ENCODE measurements around the gene RNF141. TPM values are rescaled to one million over a fixed set of nuclear protein-coding genes. Genes with fewer than 3 reads are reported as not detected.

The RNF141 gene
- total RNA-seq, 1 donor from 2014 or later: 16.9 TPM

DNA sequence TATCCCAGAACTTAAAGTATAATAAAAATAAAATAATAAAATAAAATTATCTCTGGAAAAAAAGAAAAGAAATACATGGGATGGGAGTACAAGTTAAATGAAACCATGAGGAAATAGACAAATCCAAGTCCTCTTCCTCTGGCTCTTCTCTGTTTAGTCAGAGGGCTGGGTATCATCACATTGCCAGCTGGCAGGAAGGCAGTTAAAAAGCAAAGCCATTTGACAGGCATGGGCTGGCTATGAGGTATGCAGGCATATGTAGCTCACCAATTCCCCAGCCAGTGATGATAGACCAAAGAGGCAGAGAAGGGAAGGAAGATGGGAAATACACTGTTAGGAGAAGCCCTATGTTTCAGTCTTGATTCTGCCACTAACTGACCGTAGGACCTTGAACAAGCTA, 21.0 kb upstream of the RNF141 start:
- DNase-seq (ENCODE audit: low spot score) (no peak), ATAC-seq (no peak)

DNA sequence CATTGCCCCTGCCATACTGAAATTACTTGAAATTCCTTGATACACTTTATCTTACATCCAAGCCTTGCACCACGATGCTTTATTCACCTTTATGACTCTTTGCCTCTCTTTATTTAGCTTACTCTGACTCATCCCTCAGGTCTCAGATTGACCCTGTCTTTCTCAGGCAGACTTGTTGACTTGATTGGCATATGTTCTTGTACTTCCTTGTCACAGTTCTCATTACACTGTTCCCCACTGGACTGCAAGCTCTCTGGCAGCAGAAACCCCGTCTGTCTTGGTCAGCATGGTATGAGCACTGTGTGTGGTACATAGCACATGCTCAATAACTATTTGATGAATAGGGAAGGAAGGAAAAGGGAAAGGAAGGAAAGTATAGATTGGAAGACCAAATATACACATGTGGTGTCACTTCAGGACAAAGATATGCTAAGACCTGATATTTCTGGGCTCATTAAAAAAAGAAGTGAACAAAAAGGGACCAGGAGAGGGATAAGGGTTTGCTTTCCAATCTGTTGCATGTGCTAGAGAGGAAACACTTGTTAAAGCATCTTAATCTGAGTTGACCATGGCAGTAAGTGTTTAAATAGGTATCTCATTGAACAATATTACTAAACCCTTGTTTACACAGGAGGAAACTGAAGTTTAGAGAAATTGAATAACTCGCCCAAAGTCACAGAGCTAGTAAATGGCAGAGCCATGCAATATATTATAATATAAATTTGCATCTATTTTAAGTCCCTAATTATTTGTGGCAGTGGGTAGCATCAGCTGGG, 20.2 kb upstream of the RNF141 start:
- no peak for ATAC-seq

DNA sequence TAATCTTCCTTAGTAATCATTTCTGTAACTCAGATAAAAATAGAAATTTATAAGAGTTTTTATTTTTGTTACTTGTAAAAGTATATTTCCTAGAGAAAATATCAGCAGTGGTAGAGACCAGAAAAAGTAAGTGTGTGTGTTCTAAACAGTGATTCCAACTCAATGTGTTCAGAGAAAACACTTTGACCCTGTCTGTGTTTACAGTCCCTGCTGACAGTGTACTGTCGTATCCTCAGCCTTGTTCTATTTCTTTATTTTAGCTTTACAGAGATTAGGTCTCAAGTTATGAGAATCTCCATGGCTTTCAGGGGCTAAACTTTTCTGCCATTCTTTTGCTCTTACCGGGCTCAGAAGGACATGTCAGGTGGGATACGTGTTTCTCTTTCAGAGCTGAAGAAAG, 17.3 kb upstream of the RNF141 start:
- ATAC-seq: peak; percentile 91
- DNase-seq (ENCODE audit: low spot score): no peak

More for the DNA sequence above, 20.2 kb upstream of the RNF141 start:
- no peak for DNase-seq (ENCODE audit: low spot score)

DNA sequence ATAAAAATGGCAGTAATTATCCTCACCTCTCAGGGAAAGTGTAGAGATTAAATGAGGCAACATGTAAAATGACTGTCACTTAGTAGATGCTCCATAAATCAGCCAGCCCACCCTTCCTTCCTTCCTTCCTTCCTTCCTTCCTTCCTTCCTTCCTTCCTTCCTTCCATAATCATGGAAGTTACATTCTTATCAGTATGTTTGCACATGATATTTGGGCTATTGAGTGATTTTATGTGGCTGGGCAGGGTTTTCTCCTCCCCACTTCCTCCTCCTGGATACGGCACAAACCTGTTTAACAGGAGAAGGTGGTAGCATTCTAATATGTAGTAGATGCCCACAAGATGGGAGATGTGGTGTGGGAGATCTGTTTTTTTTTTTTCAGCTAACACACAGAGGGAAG, 15.6 kb upstream of the RNF141 start:
- no peak for ATAC-seq
- DNase-seq (ENCODE audit: low spot score): no peak

DNA sequence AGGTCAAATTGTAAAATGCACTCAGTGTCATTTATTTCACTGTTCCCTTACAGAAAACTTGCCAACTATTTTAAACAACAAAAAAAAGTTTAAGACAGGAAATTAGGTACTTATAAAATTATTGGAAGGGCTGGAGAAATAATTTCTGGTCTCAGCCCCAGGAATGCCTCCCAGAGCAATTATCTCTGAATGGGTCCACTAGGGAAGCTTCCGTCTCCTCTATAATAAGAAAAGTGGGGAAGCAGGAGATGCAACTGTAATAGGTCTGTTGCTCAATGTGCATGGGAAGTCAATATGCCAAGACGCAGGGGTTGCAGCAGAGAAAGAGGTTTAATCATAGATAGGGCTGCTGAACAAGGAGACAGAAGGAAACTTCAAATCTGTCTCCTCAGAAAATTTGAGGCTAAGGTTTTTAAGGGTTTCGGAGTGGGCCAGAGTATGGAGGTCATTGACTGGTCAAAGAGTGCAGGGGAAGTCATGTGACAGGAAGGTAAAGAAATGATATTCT, 10.9 kb upstream of the RNF141 start:
- ATAC-seq: no peak
- no peak for DNase-seq (ENCODE audit: low spot score)

DNA sequence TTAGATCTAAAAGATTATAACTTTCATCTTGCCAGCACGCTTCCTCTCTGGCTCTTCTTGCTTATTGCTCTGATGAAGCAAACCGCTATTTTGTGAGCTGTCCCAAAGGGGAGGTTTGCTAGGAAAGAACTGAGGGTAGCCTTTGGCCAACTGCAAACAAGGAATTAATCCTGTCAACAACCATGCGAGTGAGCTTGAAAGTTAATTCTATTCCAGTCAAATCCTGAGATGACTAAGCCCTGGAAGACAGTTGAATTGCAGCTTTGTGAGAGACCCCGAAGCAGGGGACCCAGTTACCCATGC, 10.3 kb upstream of the RNF141 start:
- no peak for DNase-seq (ENCODE audit: low spot score)

DNA sequence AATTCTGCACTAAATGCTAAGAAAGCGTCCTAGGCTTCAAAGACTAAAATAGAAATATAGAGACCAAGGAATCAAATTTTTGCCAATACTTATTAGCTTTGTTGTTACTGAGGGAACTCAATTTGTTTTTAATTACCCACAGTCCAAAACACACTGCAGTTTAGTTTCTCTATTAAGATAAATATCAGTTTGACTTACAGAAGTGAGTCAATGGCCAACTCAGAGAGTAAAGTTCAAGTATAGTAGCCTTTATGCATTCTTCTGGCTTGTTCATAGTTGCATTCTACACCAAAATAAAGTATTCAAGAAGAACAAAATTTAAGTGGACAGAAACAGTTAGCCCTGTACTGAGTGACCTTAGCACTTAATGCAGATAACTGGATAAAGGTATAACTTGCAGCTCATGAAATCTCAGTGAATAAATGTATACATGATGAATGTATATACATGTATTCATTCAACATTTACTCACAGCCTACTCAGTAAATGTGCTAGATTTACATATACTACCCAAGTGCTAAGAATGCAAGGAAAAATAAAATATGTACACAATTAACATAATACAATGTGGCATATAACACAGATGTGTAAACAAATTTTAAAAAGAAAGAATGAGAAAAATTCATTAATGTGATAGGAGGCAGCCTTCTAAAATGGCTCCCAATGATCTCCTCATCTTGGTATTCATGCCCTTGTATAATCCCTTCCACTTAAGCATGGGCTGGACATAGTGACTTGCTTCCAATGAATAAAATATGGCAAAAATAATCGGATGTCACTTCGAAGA, 9.7 kb upstream of the RNF141 start:
- DNase-seq (ENCODE audit: low spot score): no peak
- ATAC-seq: no peak

More for the DNA sequence above, 10.3 kb upstream of the RNF141 start:
- ATAC-seq: no peak

DNA sequence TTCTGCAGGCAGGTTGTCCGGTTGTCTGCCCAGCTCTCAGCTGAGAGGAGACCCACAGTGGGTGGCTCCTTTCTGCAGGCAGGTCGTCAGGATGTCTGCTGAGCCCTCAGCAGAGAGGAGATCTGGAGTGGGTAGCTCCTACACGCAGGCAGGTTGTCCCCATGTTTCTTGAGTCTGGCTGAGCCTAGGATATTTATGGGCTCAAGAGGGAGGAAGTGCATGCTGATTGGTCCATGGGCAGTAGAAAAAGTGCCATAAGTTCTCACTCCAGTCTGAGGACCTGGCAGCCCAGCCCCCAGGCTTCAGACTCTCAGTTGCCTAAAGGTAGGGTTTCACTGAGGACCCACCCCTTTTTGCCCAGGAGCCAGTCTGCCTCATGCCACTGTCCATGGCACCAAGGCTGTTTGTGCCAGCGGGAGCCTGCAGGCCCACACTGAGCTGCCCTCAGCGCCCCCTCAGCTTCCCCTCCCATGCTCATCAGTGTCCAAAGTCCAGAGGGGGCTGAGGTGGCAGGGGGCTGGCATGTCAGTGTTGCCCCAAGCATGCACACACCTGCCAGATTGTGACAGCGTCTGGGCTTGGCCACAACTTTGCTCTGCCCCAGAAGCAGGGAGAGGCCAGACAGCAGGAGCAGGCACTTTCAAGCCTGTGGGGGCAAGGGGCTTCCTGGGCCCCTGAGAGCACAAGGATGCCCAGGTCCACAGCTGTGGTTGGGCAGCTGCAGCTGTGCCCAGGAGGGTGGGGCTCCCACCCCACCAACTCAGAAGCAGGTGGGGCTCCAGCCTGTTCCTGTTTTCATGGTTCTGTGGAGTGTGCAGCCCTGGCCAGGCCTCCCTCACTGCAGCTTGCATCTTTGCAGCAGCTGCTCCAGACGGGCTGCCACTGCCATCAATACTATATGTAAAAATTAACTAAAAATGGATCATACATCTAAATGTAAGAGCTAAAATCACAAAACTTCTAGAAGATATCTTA, 3.8 kb upstream of the RNF141 start:
- ATAC-seq: no peak
- DNase-seq (ENCODE audit: low spot score): no peak

DNA sequence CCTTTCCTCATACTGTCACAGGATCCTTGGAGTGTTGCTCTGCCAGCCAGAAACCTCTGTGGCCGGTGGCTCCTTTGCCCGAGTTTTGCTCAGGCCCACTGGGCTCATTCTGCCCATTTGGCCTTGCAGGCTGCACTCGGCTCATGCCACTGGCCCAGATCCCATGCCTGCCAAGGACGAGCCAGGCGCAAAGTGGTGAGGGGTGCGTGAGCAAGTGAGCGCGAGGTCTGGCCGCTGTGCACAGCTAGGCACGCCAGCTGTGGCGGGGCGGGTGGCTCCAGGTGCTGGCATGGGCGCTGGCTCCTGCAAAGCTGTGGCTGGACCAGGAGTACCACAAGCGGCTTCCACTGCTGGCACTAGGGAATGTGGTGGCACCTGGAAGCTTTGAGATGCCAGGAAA, 2.8 kb upstream of the RNF141 start:
- no peak for DNase-seq (ENCODE audit: low spot score)
- ATAC-seq: no peak

DNA sequence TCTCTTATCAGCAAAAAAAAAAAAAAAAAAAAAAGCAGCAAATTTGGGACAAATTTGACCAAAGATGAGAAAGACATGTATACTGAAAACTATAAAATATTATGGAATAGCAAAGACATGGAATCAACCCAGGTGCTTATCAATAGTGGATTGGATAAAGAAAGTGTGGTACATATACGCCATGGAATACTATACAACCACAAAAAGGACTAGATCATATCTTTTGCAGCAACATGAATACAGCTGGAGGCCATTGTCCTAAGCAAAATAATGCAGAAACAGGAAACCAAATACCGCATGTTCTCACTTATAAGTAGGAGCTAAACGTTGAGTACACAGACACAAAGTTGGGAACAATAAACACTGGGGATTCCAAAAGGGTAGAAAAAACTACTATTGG, 1.8 kb upstream of the RNF141 start:
- DNase-seq (ENCODE audit: low spot score): no peak
- ATAC-seq: no peak

DNA sequence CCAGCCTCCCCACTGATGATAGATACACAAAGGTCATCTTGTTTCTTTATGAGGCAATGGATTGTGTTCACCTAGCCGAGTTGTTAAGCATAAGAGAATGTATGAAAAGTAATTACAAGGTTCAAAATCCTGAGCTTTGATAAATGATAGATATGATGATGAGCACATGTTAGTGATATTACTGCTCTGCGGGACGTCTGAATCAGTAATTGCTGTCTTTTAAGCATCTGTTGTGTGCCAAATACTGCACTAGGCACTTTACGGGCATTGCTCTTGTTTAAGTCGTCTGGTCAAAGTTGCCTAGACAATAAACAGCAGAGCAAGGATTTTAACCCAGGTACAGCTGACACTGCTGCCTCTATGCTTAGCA, 559 bp upstream of the RNF141 start:
- ATAC-seq: no peak
- DNase-seq (ENCODE audit: low spot score): no peak

DNA sequence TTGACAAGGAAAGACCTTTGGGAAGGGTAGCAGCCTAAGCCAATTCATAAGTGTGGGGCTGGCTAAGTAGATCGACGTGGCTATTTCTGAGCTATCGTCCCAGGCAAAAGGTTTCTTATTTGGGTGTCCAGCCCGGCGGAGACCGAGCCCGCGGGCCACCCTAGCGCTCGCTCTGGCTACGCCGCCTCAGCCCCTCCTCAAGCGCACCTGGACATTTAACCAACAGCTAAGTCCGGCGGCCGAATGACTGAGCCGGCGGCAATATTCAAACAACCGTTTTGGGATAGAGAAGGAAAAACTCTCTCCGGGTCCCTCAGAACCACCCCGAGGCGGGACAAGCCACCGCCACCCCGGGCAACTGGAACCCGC, 457 bp downstream of the RNF141 start:
- peak; percentile 71 for DNase-seq (ENCODE audit: low spot score)

DNA sequence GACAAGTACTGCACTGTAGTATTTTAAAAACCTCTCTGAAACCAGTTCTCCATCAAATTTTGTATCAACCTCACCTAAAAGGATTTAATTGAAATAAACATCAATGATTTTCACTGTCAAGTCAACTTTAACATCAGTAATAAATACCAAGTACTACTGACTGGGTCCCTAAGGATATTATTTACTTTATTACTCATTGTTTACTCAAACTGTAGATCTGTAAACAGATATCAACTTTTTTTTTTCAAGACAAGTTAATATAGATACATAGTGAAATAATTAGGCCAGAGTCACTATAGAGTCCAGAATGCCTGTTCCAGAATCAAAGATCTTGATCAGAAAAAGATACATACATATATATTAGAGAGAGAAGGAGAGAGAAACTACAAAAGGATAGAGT, 1.6 kb downstream of the RNF141 start:
- no peak for ATAC-seq
- DNase-seq (ENCODE audit: low spot score): no peak

More for the DNA sequence above, 457 bp downstream of the RNF141 start:
- ATAC-seq: peak; percentile 80

DNA sequence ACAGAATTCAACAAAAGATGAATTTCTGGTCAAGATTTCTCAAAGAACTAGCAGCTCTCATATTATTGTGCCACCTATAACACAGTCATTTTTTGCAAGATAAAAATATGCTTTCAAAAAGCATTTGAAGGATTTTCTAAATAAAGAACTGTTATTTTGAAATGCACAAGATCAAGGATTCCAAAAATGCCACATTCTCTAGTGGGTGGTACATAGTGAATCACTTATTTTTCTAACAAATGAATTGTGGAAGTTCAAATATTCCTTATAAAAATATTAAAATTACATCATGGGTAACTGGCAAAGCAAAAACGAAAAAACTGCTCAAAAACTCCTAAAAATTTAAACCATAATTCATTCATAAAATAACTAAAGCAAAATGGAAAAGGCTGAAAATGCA, 2.1 kb downstream of the RNF141 start:
- no peak for DNase-seq (ENCODE audit: low spot score)
- ATAC-seq: no peak

DNA sequence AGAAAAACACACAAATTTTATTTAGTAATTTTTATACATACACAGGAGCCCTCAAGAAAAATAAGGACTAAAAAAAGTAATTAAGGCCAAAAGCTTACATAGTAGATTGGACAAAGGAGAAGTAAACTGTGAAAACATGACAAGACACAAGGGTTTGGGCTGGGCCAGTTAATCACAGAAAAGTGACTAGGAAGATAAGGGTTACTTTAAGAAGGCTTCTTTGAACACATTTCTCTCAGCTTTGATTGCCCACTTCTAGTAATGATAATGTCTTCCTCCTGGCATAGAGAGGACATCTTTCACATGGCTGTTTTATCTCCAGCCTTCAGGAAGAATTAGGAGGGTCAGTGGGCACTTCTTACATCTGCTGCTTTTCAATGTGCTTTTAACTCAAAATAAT, 3.4 kb downstream of the RNF141 start:
- ATAC-seq (no peak), DNase-seq (ENCODE audit: low spot score) (no peak)

DNA sequence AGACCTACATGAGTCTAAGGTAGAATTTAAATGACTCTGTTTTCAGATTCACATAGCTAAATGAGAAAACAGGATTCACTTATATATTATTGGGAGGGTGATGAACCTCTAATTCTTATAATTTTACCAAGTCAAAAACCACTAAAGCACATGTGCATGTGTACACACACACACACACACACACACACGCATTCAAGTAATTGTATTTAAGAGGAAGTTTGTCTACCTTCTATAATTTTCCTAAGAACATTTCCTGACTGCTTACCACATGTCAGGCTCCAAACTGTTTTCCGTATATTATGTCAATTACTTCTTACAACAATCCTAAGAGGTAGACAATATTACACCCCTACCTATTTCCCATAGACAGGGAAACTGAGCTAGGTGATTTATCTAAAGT, 6.7 kb downstream of the RNF141 start:
- DNase-seq (ENCODE audit: low spot score): no peak
- ATAC-seq: no peak

DNA sequence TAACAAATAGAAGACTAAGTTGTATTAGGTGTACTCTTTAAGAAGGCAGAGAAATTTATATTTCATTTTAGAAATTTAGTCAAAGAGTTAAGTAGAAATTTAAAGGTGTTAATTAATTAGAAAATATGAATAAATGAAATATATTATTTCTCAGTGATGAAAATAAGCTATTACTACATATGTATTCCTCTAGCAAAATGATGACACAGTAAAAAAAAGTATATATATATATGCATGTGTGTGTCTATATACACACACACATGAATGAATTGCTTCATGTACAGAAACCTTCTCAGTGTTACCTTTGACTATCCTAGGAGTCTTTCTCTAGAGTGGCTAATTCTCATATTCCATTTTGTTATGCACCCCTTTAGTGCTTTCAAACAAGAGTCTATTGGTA, 7.7 kb downstream of the RNF141 start:
- DNase-seq (ENCODE audit: low spot score): no peak
- ATAC-seq: no peak

DNA sequence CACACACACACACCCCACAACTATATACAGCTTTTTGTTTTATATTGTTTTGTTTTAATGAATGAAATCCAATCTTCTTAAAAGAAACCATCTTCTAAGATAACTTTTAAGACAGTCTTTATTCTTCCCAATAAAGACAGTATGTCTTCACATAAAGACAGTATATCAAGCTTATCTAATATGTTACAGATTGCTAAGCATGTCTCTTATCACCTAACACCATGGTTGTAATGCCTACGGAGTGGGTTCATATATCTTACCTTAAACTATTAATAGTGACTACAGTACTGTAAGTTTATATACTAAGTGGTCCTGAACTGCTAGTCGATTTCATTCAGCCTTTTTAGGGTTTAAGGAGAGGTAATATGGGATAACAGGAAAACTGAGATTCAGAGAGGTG, 8.5 kb downstream of the RNF141 start:
- DNase-seq (ENCODE audit: low spot score) (no peak), ATAC-seq (no peak)

DNA sequence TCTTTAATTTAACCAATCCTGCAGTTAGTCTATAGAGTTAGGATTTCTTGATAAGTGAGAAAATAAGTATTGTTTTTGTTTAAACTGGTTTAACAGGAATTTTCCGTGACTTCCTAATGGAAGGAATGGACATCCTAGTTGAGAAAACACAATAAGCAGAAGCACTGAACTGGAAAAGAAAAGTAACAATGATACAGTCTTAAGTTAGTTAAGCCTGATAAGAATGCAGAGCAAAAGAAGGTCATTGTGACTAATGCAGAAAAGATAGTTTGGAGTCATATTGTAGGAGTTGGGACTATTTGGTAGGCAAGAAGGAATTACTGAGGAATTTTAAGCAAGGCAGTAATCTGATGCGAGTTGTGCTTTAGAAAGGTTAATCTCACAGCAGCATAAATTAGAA, 11.7 kb downstream of the RNF141 start:
- DNase-seq (ENCODE audit: low spot score) (no peak), ATAC-seq (no peak)

DNA sequence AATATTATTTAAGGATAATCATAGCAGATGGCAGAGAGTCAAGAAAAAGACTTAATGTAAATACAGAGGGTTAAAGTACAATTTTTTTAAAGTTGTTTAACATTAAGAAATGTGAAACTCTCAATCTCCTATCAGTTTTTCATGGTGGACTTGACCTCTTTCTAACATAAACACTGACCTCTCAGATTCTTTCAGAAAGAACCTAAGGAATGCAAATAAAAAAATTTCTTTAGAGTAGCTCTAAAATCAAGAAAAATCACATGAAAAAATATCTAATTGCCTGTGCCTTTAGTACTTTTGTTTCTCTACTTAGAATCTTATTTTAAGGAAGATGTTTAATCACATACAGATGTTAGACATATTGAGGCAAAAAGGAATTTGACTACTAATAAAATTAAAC, 12.9 kb downstream of the RNF141 start:
- ATAC-seq (no peak), DNase-seq (ENCODE audit: low spot score) (no peak)
